ENCODE measurements around the gene TCF3.

DNA sequence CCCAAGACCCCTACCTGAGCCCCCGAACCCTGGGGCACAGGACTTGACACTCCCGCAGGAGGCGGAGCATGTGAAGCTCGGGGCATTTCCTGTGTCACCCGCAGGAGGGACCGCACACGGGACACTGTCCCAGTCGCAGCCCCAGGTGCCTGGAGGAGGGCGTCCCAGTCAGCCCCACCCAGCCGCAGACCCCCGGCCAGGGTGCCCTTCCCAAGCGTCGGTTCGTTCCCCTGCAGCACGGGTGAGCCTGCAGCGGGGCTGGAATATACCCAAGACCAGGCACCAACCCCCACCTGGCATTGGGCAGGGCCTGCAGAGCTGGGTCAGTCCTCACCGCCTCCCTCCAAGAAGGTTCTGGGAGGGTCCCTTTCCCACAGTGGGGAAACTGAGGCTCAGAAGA, 21.6 kb downstream of the TCF3 start:
- TF ChIP-seq, protein P1, sequence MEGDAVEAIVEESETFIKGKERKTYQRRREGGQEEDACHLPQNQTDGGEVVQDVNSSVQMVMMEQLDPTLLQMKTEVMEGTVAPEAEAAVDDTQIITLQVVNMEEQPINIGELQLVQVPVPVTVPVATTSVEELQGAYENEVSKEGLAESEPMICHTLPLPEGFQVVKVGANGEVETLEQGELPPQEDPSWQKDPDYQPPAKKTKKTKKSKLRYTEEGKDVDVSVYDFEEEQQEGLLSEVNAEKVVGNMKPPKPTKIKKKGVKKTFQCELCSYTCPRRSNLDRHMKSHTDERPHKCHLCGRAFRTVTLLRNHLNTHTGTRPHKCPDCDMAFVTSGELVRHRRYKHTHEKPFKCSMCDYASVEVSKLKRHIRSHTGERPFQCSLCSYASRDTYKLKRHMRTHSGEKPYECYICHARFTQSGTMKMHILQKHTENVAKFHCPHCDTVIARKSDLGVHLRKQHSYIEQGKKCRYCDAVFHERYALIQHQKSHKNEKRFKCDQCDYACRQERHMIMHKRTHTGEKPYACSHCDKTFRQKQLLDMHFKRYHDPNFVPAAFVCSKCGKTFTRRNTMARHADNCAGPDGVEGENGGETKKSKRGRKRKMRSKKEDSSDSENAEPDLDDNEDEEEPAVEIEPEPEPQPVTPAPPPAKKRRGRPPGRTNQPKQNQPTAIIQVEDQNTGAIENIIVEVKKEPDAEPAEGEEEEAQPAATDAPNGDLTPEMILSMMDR (conservative IDR thresholded peaks at IDR 0.05; ENCODE audit: low read length), result no peak
- no peak for TF ChIP-seq EZH2phosphoT487 (IDR thresholded peaks at IDR 0.05; ENCODE audit: borderline replicate concordance)
